GM03348 (cell line): Measurements from ENCODE around the gene AFF4.

Experiments used
- DNase-seq: peaks from one replicate; pipeline ENCODE4 v3.0.0; 2012; ENCODE audit warnings: low spot score

AFF4 gene

DNA sequence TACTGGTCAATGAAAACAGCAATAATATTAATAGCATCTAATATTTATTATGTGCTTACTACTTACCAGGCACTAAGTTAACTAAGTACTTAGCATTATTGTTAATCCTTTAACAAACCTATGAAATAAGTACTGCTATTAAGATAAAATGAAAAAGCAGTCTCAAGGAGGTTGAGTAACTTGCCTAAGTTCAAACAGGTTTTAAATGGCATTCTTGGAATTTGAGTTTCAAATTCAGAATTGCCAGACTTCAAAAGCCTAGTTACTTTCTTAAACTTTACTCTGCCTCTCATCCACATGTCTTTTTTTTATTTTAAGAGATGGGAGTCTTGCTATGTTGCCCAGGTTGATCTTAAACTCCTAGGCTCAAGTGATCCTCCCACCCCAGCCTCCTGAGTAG lies 73.9 kb downstream of the AFF4 start:
- DNase-seq: no peak

DNA sequence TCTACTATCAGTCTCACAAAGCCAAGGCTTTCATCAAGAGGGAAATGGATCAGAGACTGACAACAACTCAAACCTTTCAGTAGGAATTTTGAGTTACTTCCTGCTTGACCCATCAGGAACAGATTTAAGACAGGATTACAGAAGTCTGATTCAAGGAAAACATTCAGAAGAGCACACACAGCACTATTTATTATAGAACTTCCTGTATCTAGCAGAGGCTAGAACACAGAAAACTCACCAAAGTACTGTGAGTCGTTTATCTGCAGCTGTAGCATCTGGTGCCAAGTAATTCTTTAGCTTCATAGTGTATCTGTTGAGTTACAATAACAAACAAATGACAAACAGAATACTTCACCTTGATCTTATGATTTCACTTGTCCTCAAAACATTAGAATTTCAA lies 76.2 kb downstream of the AFF4 start:
- DNase-seq: no peak

DNA sequence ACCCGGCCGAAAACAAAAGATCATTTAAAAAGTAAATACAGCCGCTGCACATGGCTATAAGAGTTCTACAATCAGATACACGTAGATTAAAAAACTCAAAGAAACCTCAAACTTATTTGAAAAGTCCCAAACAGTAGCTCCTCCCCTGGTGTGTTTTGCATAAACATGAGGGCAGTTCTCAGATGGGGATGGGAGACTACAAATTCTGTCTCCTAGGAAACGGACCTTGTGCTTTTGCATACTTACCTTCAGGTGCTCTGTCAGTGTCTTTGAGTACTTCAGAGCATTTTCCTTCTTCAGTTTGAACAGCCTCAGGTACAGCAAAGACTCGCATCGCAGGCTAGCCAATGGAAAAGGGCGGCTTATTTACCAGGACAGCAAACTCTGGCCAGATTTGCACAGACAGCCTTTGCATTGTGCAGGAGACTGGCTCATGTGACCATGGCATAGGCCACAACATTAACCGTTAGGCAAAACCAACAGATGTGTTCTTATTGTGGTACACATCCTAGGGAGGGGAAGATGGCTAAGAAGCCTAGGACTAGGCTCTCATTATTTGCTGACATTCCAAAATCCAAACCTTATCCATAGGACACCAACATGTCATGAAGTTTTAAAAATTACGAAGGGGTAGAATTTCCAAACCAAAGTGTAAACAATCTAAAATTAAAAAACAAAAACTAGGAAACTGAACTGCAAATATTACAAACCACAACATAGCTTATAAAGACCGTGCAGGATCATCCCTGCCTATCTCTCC lies 77.2 kb downstream of the AFF4 start:
- DNase-seq: no peak

DNA sequence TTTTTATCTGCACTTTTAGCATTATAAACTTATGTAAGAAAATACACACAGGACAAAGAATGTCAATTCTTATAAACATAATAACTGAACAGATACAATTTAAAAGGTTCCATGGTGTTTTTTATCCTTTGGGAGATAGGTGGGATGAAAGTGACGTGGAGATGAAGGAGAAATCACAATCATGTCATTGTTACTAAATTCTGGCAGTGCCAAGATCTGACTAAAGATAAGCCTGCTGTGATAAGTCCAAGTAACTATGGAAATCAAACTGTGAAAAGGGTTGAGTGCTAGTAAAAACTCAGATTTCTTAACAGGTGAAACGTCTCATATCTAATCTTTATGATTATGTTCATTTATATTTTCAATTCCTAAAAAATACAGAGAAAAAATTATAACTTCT lies 78.9 kb downstream of the AFF4 start:
- DNase-seq: no peak

- DNase-seq: peak; percentile 71
These were observed 80.1 kb downstream of the AFF4 start for GRCh38 chr5:132883261-132883834.

DNA sequence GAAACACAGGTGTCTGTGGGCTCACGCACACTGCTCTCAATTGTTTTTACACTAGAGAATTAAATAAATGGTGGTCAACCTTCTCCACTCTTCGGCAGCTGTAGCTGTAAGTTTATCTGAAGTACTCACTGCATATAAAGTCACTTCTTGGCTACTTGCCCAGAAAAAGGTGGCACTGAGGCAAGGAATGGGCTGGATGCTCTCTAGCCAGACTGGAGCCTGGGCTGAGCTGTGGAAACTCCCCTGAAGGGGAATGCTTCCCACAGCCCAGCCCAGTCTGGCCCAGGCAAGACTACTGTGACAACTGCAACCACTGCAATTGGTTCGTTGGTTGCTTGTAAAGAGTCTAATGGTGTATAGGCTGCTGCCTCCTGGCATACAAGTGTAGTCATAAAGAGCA lies 85.5 kb downstream of the AFF4 start:
- DNase-seq: no peak

GRCh38 chr5:132877466-132877865 lies 86.0 kb downstream of the AFF4 start:
- DNase-seq: no peak

DNA sequence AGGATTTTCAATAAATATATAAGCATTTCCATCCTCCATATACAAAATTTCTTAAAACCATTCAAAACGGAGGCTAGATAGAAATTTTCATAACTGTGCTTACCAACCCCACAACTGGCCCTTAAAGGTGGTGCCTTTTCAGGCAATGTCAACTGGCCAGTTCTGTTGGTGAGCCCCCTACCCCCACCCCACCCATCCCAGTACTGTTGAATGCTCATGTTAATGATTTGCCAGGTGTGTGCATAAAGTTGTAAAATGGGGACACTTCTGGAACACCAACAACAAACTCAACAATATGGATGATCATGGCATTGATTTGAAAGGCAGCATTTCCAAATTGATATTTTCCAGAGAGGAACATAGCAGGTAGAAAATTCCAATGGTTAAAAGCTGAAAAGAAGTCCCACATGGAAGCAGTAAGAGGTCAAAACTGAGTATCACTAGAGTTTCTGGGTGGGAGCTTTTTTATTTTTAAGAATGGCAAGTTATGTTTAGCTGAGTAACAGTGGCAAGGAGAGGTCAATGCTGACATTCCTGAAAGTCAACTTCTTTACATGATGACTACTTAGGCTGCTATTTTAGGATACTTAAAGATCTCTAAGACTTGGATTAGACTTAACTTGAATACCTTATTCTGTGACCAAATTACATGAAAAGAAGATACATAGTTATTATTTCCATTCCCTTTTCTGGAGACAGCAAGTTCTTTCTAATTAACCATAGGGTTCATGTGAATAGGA lies 87.2 kb downstream of the AFF4 start:
- DNase-seq: peak; percentile 27

GRCh38 chr5:132873930-132874271 lies 89.5 kb downstream of the AFF4 start:
- no peak for DNase-seq

DNA sequence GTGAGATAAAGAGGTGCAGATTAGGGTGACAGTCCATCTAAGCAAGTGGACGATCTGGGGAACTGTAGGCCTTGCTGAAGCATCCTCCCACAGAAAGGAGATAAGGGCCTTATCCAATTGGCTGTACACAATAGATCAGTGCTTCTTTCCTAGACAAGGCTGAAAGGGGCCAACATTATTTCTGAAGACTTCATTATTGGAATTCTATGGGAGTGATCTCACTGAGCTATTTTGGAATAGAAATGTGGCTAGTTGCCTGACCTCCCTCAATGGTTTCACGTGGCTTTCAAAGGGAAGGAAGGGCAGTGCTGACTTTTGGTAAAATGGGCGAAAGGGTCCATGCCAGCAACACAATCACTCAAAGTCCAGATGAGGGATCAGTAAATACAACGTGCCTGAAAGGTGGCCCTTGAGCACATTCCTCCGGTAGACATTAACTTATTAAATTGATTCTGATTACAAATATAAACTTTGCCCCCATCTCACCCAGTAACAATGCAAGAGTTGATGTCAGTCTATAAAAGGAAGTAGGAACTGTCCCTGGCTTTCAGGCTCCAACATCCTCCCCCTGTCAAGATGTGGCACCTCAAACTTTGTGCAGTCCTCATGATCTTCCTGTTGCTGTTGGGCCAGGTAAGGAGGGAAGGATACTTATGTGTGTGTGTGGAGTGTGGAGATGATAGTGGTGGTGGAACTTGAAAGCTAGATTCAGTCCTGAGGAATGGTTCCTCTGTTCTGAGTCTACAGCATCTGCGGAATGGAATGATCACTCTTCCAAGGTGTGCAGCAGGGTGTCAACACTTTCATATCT lies 90.1 kb downstream of the AFF4 start, which contains the start of gene LEAP2:
Gene LEAP2, plus strand, starts transcription at position 550 of the 811 bp plus-strand sequence. Its CDS starts 27 bp downstream, at position 577.
- DNase-seq: peak; percentile 18

- DNase-seq: no peak
These were observed 90.7 kb downstream of the AFF4 start for GRCh38 chr5:132872788-132873118.

GRCh38 chr5:132871459-132872284 lies 91.8 kb downstream of the AFF4 start:
- no peak for DNase-seq

GRCh38 chr5:132870801-132871200 lies 92.6 kb downstream of the AFF4 start:
- no peak for DNase-seq

GRCh38 chr5:132868754-132869153 lies 94.7 kb downstream of the AFF4 start:
- DNase-seq: no peak

- no peak for DNase-seq
These were observed 96.4 kb downstream of the AFF4 start for GRCh38 chr5:132867046-132867451.

DNA sequence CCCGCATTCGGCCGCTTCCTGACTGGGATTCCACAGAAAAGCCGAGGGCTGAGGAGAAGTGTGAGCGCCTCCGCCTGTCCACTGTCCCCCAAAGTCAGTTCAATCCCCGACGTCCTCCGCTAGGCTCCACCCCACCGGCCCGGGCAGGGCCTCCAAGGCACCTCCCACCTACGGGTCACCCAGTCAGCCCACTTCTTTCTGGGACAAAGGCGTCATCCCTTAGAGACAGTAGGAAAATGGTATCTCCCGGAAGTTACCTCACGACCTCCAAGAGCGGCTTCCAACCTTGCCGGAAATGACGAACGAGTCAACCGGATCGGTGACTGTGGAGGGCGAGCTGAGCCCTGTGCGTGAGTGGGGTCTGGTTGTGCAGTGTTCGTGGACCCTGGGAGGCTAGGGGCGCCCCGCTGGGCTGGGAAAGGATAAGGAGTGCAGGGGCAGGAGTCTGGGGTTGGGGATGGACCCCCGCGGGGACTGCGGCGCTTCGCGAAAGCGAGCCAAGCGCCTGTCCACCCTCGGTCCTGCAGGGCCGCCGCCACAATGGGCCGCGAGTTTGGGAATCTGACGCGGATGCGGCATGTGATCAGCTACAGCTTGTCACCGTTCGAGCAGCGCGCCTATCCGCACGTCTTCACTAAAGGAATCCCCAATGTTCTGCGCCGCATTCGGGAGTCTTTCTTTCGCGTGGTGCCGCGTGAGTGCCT lies 96.9 kb downstream of the AFF4 start, which contains the start of the genes GDF9 and UQCRQ:
Gene GDF9, minus strand, starts transcription at position 128 of the 704 bp plus-strand sequence. CDS start 1,936 bp downstream, outside the sequence.
Gene UQCRQ, plus strand, starts transcription at position 301 of the 704 bp plus-strand sequence. Its CDS starts 240 bp downstream, at position 541.
- DNase-seq: peak; percentile 99

- DNase-seq: no peak
These were observed 97.6 kb downstream of the AFF4 start for GRCh38 chr5:132865668-132866341.

DNA sequence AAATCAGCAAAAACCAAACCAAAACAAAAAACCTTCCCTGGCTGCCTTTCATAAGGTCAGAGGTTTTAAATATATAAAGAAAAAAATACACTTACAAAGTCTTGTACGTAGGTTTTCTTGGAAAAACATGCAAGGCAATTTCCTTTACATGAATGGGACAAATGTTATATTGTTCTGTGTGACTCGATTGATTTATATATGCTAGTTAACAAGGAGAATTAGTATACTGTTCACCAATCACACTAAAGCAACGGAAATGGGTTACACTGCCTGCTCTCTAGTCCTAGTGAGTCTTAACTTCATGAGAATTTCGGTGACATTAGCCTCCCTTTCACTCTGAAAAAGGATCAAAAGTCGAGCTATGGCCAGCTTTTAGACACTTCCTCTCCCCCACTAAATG lies 102.7 kb downstream of the AFF4 start:
- no peak for DNase-seq

DNA sequence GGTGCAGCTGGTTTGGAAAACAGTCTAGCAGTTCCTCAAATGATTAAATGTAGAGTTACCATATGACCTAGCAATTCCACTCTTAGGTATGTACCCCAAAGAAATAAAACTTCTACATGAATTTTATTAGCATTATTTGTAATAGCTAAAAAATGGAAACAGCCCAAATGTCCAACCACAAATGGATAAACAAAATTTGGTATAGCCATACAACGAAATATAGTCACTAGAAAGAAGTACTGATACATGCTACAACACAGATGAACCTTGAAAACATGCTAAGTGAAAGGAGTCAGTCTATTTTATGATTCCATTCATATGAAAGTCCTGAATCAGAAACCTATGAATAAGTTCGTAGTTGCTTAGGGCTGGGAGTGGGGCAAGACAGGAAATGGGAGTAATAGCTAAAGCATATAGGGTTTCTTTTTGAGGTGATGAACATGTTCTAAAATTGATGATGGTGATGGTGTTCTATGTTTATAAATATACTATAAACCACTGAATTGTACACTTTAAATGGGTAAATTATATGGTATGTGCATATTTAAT lies 103.5 kb downstream of the AFF4 start:
- DNase-seq: no peak

- no peak for DNase-seq
These were observed 107.4 kb downstream of the AFF4 start for GRCh38 chr5:132856011-132856410.
